Measurements from ENCODE around the gene SIAH2. TPM values are rescaled to one million over a fixed set of nuclear protein-coding genes. Genes with fewer than 3 reads are reported as not detected.

Gene SIAH2
- total RNA-seq, 2 experiments from 2014 or later = 74.0 to 74.9 TPM

DNA sequence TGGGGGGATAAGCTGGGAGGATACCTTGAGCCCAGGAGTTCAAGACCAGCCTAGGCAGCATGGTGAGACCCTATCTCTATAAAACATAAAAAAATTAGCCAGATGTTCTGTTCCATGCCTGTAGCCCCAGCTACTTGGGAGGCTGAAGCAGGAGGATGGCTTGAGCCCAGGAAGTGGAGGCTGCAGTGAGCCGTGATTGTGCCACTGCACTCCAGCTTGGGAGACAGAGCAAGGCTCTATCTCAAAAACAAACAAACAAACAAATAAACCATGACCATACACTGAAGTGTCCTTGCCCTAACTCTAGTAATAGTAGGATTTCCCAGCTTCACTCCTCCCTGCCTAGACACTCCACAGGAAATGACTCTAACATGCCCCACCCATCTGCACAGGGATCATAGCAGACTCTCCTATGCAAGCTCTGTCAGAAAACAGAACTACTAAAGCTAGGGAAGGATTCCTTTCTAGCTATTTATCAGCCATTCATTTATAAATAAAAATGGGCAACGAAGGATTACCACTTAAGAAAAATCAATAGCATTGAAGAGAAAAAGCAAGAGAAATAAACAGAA lies 63.8 kb downstream of the SIAH2 start:
- DNase-seq = no peak
- Mint-ChIP-seq H3K4me1 (ENCODE audit: low read depth) (peaks cover 21% of the 10 kb centered on the region), H3K36me3 (no peaks in the 10 kb centered on the region), H3K27me3 (no peaks in the 10 kb centered on the region), H3K27ac (no peak overlapping the region), H3K4me3 (no peak overlapping the region), H3K9me3 (no peaks in the 10 kb centered on the region)
- ChIA-PET POLR2A (no interaction called here), CTCF (no interaction called here)
- intact Hi-C loops (cut with micrococcal nuclease) = no loop called here

DNA sequence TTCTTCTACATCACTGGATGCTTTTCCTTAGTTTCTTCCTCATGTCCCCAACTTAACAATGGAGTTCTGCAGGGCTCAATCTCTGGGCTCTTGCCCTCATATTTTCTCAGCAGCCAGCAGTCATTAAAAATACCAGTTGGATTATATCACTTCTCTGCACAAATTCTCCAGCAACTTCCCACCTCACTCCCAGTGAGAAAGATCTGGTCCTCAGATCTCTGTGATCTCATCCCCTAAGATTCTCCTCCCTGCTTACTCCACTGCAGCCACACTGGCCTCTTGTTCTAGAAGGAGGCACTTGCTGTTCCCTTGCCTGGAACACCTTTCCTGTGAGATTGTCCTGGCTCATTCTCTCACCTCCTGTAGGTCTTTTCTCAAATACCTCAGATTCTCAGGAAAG lies 65.3 kb downstream of the SIAH2 start:
- intact Hi-C loops (cut with micrococcal nuclease) = no loop called here
- peaks cover 7% of the 10 kb centered on the region for H3K9me3 Mint-ChIP-seq
- CTCF ChIA-PET = no interaction called here
- no peaks in the 10 kb centered on the region for H3K27me3 Mint-ChIP-seq
- H3K36me3 Mint-ChIP-seq = peaks cover 1% of the 10 kb centered on the region
- H3K27ac Mint-ChIP-seq = no peak overlapping the region
- no peak overlapping the region for H3K4me3 Mint-ChIP-seq
- POLR2A ChIA-PET = no interaction called here
- peaks cover 14% of the 10 kb centered on the region for H3K4me1 Mint-ChIP-seq (ENCODE audit: low read depth)
- DNase-seq = no peak

DNA sequence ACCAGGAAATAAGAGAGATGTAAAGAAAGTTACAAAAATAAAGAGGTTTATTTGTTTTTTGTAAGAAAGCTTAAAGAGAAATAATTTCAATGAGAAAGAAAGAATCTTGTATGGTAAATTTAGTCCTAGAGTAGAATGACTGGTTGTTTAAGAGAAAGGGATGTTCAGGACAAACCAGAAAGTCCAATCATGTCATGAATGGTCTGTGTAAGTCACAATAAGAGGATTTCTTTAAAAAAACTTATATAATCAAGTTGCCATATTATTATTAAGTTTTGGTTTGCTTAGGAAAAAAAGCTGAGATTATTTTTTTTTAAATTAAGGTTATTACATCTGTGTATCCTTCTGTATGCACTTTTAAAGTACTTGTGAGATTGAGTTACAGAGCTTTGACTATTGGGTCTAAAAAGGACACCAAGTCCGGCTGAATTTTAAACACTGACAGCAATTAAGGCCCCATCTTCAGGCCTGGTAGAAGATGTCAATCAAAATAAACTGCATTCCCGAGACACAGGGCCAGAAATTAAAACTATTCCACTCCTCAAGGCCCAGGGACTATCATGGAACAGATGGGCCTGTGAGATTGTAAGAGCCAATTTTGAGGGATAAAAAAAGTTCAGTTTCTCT lies 71.4 kb downstream of the SIAH2 start:
- Mint-ChIP-seq H3K27ac (no peak overlapping the region), H3K9me3 (peaks cover 15% of the 10 kb centered on the region), H3K36me3 (peaks cover 3% of the 10 kb centered on the region), H3K4me3 (no peak overlapping the region), H3K4me1 (ENCODE audit: low read depth) (no peaks in the 10 kb centered on the region), H3K27me3 (no peaks in the 10 kb centered on the region)
- CTCF ChIA-PET = no interaction called here
- no peak for DNase-seq
- intact Hi-C loops (cut with micrococcal nuclease) = no loop called here
- POLR2A ChIA-PET = no interaction called here

Other genes with a start within 250 kb of the SIAH2 start
- 100 to 1,000 TPM; 100 to 111 TPM for gene SERP1, start 216.7 kb downstream of the SIAH2 start, total RNA-seq
- 100 to 1,000 TPM; 131 to 137 TPM for gene EIF2A, start 216.4 kb downstream of the SIAH2 start, total RNA-seq
- gene SELENOT, start 159.8 kb downstream of the SIAH2 start, total RNA-seq = 100 to 1,000 TPM; 105 to 111 TPM
- gene ERICH6, start 59.2 kb downstream of the SIAH2 start, total RNA-seq = not detected
- not detected for gene MINDY4B, start 142.3 kb upstream of the SIAH2 start, total RNA-seq
- gene CLRN1, start 209.6 kb upstream of the SIAH2 start, total RNA-seq = not detected

All from activated CD4-positive, alpha-beta memory T cell treated with anti-CD3 and anti-CD28 coated beads for 36 hours (primary cell).